Measurements from ENCODE around the gene KBTBD3.

The KBTBD3 gene

DNA sequence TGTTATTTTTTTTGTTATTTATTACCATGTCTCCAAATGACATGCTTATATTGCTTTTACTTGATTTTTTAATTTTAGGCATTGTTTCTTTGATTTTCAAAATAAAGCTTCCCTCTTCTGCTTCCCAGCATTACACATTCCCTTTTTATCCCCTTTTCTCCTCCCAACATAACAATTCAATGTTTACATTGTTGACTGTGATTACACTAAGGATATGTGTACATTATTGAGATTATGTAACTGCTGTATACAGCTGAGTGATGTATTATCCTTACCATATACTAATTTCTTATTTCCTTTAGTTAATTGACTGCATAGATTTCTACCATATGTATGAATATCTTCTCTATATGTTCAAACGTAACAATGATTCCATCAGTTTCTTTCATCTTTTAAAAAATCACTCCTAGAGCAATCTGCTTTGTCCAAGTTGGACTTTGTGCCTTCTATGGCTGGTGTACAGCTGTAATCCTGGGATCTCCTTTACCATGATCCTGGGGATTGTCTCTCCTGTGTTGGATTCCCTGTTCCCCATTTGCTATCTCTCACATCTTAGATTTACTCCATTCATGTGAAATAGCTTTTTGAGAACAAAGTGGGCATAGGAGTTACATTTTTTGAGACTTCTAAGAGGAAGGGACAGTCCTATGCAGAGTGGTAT, 21.9 kb upstream of the KBTBD3 start:
- Histone ChIP-seq H3K27ac (ENCODE audit: low read depth, low read length) (no peak overlapping the region), H2BK120ac (ENCODE audit: low read depth, low read length) (no peak overlapping the region), H4K5ac (ENCODE audit: low read length) (no peak overlapping the region), H3K23ac (ENCODE audit: low read length) (no peak overlapping the region), H3K9ac (ENCODE audit: low read length) (no peak overlapping the region), H2AK5ac (ENCODE audit: low read length) (no peak overlapping the region), H3K18ac (ENCODE audit: low read length) (no peak overlapping the region), H2BK5ac (ENCODE audit: low read length) (no peak overlapping the region), H4K8ac (ENCODE audit: low read depth, low read length) (no peak overlapping the region), H3K4me2 (ENCODE audit: low read length) (no peak overlapping the region), H3K4me1 (ENCODE audit: control insufficient read depth, low read depth, low read length) (no peaks in the 10 kb centered on the region), H3K4me3 (ENCODE audit: low read length) (no peak overlapping the region), H2BK15ac (replicated peaks; ENCODE audit: low read depth) (no peak overlapping the region), H3K36me3 (ENCODE audit: control insufficient read depth, insufficient read depth, low read length) (no peaks in the 10 kb centered on the region), H3K56ac (ENCODE audit: low read length) (no peak overlapping the region), H3K79me2 (ENCODE audit: control insufficient read depth, insufficient read depth, low read length) (no peaks in the 10 kb centered on the region), H3K27me3 (ENCODE audit: insufficient read depth, low read length, poor library complexity) (no peaks in the 10 kb centered on the region), H3K4ac (ENCODE audit: low read depth, low read length) (no peak overlapping the region), H3K79me1 (ENCODE audit: low read length) (no peaks in the 10 kb centered on the region)
- no peak for DNase-seq
- no CpG with 5 or more reads among the region's 1 CpG for WGBS (ENCODE audit: extremely low coverage, insufficient coverage, low lambda C conversion rate)

DNA sequence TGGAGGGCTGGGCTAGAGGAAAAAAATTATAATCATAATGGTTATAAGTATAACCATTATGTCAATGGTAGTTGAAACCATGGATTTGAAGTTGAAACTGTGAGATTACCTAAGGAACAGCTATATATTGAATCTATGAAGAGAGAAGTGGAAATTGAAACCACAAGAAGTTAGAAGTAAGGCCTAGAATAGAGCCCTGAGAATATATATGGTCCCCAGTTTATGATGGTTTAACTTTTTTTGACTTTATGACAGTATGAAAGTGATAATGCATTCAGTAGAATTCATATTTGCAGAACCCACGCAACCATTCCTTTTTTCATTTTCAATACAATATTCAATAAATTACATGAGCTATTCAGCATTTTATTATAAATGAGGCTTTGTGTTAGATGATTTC, 15.3 kb upstream of the KBTBD3 start:
- Histone ChIP-seq H3K27ac (ENCODE audit: low read depth, low read length) (no peak overlapping the region), H3K56ac (ENCODE audit: low read length) (no peak overlapping the region), H3K4me3 (ENCODE audit: low read length) (no peak overlapping the region), H3K27me3 (ENCODE audit: insufficient read depth, low read length, poor library complexity) (no peaks in the 10 kb centered on the region), H3K36me3 (ENCODE audit: control insufficient read depth, insufficient read depth, low read length) (no peaks in the 10 kb centered on the region), H2BK15ac (replicated peaks; ENCODE audit: low read depth) (no peak overlapping the region), H3K4me1 (ENCODE audit: control insufficient read depth, low read depth, low read length) (no peaks in the 10 kb centered on the region), H2BK5ac (ENCODE audit: low read length) (no peak overlapping the region), H4K8ac (ENCODE audit: low read depth, low read length) (no peak overlapping the region), H3K79me2 (ENCODE audit: control insufficient read depth, insufficient read depth, low read length) (peaks cover 5% of the 10 kb centered on the region), H2AK5ac (ENCODE audit: low read length) (no peak overlapping the region), H3K79me1 (ENCODE audit: low read length) (peaks cover 2% of the 10 kb centered on the region), H3K18ac (ENCODE audit: low read length) (no peak overlapping the region), H4K5ac (ENCODE audit: low read length) (no peak overlapping the region), H3K4me2 (ENCODE audit: low read length) (no peak overlapping the region), H3K9ac (ENCODE audit: low read length) (no peak overlapping the region), H2BK120ac (ENCODE audit: low read depth, low read length) (no peak overlapping the region), H3K23ac (ENCODE audit: low read length) (no peak overlapping the region), H3K4ac (ENCODE audit: low read depth, low read length) (no peak overlapping the region)
- DNase-seq = no peak
- no CpG with 5 or more reads among the region's 1 CpG for WGBS (ENCODE audit: extremely low coverage, insufficient coverage, low lambda C conversion rate)

DNA sequence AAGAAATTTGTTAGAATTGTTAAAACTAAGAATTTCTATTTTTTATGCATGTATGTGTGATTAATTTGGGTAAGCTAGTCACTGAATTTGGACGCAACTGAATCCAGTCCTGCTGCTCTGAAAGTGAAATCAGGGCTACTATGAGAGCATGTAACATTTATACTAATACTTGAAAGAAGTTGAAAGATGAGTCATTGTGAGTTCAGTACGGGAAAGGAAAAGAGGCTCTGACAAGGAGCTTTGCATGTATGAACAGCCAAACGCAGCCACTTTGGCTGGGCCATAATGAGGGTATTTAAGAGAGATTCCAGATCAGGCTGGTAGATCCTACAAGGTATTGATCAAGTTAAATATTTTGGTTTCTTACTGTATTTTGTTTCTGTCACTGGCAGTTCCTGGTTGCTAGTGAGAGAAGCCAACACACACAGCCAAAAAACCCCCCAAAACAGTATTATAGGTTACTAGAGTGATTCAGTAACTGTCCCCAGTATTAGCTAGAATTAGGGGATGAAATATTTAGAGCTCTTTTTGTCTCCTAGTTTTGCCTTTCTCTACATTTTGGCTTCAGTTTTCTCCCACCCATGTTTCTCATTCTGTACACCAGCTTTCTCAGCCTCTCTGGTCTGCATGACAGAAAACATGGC, 14.5 kb upstream of the KBTBD3 start:
- no CpG with 5 or more reads among the region's 3 CpGs for WGBS (ENCODE audit: extremely low coverage, insufficient coverage, low lambda C conversion rate)
- DNase-seq = no peak
- H3K79me1 ChIP-seq (ENCODE audit: low read length) = peaks cover 2% of the 10 kb centered on the region
- no peak overlapping the region for H2BK120ac ChIP-seq (ENCODE audit: low read depth, low read length)
- H3K79me2 ChIP-seq (ENCODE audit: control insufficient read depth, insufficient read depth, low read length) = peaks cover 5% of the 10 kb centered on the region
- no peak overlapping the region for H3K4me3 ChIP-seq (ENCODE audit: low read length)
- H2BK15ac ChIP-seq (replicated peaks; ENCODE audit: low read depth) = no peak overlapping the region
- H3K4me2 ChIP-seq (ENCODE audit: low read length) = no peak overlapping the region
- no peak overlapping the region for H3K4ac ChIP-seq (ENCODE audit: low read depth, low read length)
- no peak overlapping the region for H3K18ac ChIP-seq (ENCODE audit: low read length)
- no peak overlapping the region for H3K56ac ChIP-seq (ENCODE audit: low read length)
- no peaks in the 10 kb centered on the region for H3K27me3 ChIP-seq (ENCODE audit: insufficient read depth, low read length, poor library complexity)
- no peaks in the 10 kb centered on the region for H3K4me1 ChIP-seq (ENCODE audit: control insufficient read depth, low read depth, low read length)
- no peaks in the 10 kb centered on the region for H3K36me3 ChIP-seq (ENCODE audit: control insufficient read depth, insufficient read depth, low read length)
- H3K27ac ChIP-seq (ENCODE audit: low read depth, low read length) = no peak overlapping the region
- no peak overlapping the region for H3K23ac ChIP-seq (ENCODE audit: low read length)
- no peak overlapping the region for H2BK5ac ChIP-seq (ENCODE audit: low read length)
- no peak overlapping the region for H2AK5ac ChIP-seq (ENCODE audit: low read length)
- no peak overlapping the region for H4K5ac ChIP-seq (ENCODE audit: low read length)
- H4K8ac ChIP-seq (ENCODE audit: low read depth, low read length) = no peak overlapping the region
- no peak overlapping the region for H3K9ac ChIP-seq (ENCODE audit: low read length)

DNA sequence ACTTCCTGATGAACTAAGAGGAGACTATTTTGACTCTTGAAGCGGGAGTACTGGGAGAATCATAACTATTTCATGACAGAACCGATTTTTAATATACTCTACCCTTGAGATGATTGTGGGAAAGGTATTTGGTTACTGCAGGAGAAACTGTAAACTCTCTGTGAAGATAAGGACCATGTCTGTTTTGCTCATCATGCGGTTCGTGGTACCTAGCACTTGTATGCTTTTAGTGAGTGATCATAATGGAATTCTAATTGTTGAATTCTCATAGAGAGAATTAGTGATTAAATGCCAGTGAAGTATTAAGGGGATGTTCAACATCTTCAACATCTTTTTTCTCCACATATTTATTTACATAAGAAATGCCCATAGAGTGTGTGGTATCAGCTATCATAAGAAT, 11.7 kb upstream of the KBTBD3 start:
- H2BK15ac ChIP-seq (replicated peaks; ENCODE audit: low read depth) = no peak overlapping the region
- WGBS (ENCODE audit: extremely low coverage, insufficient coverage, low lambda C conversion rate) = no CpG with 5 or more reads among the region's 4 CpGs
- no peak overlapping the region for H4K5ac ChIP-seq (ENCODE audit: low read length)
- no peak overlapping the region for H4K8ac ChIP-seq (ENCODE audit: low read depth, low read length)
- H3K9ac ChIP-seq (ENCODE audit: low read length) = no peak overlapping the region
- no peak overlapping the region for H3K18ac ChIP-seq (ENCODE audit: low read length)
- no peak overlapping the region for H2AK5ac ChIP-seq (ENCODE audit: low read length)
- no peak overlapping the region for H3K56ac ChIP-seq (ENCODE audit: low read length)
- H3K4me2 ChIP-seq (ENCODE audit: low read length) = no peak overlapping the region
- H3K79me2 ChIP-seq (ENCODE audit: control insufficient read depth, insufficient read depth, low read length) = peaks cover 7% of the 10 kb centered on the region
- no peaks in the 10 kb centered on the region for H3K36me3 ChIP-seq (ENCODE audit: control insufficient read depth, insufficient read depth, low read length)
- no peaks in the 10 kb centered on the region for H3K27me3 ChIP-seq (ENCODE audit: insufficient read depth, low read length, poor library complexity)
- no peaks in the 10 kb centered on the region for H3K4me1 ChIP-seq (ENCODE audit: control insufficient read depth, low read depth, low read length)
- no peak overlapping the region for H3K23ac ChIP-seq (ENCODE audit: low read length)
- H2BK120ac ChIP-seq (ENCODE audit: low read depth, low read length) = no peak overlapping the region
- no peak for DNase-seq
- H3K4ac ChIP-seq (ENCODE audit: low read depth, low read length) = no peak overlapping the region
- no peak overlapping the region for H3K27ac ChIP-seq (ENCODE audit: low read depth, low read length)
- no peak overlapping the region for H2BK5ac ChIP-seq (ENCODE audit: low read length)
- H3K79me1 ChIP-seq (ENCODE audit: low read length) = peaks cover 2% of the 10 kb centered on the region
- no peak overlapping the region for H3K4me3 ChIP-seq (ENCODE audit: low read length)

DNA sequence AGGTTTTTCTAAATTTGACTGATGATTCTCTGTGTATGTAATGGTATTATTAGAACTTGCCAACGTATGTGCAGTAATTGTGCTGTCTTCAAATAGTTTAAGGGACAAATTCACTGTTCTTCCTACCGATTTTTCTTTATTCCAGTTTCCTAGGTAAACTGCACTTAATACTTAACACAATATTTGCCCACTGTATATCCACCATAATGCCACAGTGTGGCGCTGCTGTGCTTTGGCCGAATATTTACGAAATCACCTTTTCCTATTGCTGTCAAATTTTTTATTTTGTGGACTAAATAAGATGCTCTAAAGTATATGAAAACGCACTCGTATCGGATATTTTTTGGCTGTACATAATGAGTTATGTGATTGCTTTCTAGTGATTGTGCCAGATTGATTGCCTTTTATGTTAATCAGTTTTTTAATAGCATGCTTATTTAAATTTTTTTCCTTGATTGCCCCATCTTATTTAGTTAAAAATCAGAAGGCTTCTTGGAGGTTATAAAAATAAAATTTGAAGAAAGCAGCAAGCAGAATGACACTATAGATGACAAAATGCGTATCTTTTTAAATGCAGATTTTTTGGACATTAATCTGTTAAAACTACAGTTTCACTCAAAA, 10.8 kb upstream of the KBTBD3 start:
- no peaks in the 10 kb centered on the region for H3K36me3 ChIP-seq (ENCODE audit: control insufficient read depth, insufficient read depth, low read length)
- H3K56ac ChIP-seq (ENCODE audit: low read length) = no peak overlapping the region
- H4K5ac ChIP-seq (ENCODE audit: low read length) = no peak overlapping the region
- H3K4me2 ChIP-seq (ENCODE audit: low read length) = no peak overlapping the region
- H3K23ac ChIP-seq (ENCODE audit: low read length) = no peak overlapping the region
- no peak overlapping the region for H3K18ac ChIP-seq (ENCODE audit: low read length)
- H3K79me1 ChIP-seq (ENCODE audit: low read length) = peaks cover 2% of the 10 kb centered on the region
- H3K4me3 ChIP-seq (ENCODE audit: low read length) = no peak overlapping the region
- H2BK15ac ChIP-seq (replicated peaks; ENCODE audit: low read depth) = no peak overlapping the region
- H2BK5ac ChIP-seq (ENCODE audit: low read length) = no peak overlapping the region
- H4K8ac ChIP-seq (ENCODE audit: low read depth, low read length) = no peak overlapping the region
- H3K27me3 ChIP-seq (ENCODE audit: insufficient read depth, low read length, poor library complexity) = no peaks in the 10 kb centered on the region
- H2AK5ac ChIP-seq (ENCODE audit: low read length) = no peak overlapping the region
- H3K4me1 ChIP-seq (ENCODE audit: control insufficient read depth, low read depth, low read length) = no peaks in the 10 kb centered on the region
- no peak overlapping the region for H3K27ac ChIP-seq (ENCODE audit: low read depth, low read length)
- H2BK120ac ChIP-seq (ENCODE audit: low read depth, low read length) = no peak overlapping the region
- no peak overlapping the region for H3K9ac ChIP-seq (ENCODE audit: low read length)
- H3K4ac ChIP-seq (ENCODE audit: low read depth, low read length) = no peak overlapping the region
- H3K79me2 ChIP-seq (ENCODE audit: control insufficient read depth, insufficient read depth, low read length) = peaks cover 7% of the 10 kb centered on the region
- DNase-seq = peak; percentile 55
- no CpG with 5 or more reads among the region's 9 CpGs for WGBS (ENCODE audit: extremely low coverage, insufficient coverage, low lambda C conversion rate)

Measured in mesendoderm (in vitro differentiated cells).